Loucy (cell line): ENCODE results near the gene RNFT2.

Source experiments
- EZH2phosphoT487 ChIP-seq: fragments of 200-600 bp; IDR thresholded peaks from 2 replicates; pipeline ENCODE4 v1.6.1; 2018; ENCODE audit warnings: antibody characterized with exemption, mild to moderate bottlenecking, moderate library complexity, borderline replicate concordance
- TF ChIP-seq, protein P1 (sequence below): fragments of 200-600 bp; sonication (generic); conservative IDR thresholded peaks from 2 replicates; pipeline ENCODE4 v1.5.1; 2014; ENCODE audit warnings: mild to moderate bottlenecking, antibody characterized with exemption, low read length

- TF ChIP-seq, protein P1, sequence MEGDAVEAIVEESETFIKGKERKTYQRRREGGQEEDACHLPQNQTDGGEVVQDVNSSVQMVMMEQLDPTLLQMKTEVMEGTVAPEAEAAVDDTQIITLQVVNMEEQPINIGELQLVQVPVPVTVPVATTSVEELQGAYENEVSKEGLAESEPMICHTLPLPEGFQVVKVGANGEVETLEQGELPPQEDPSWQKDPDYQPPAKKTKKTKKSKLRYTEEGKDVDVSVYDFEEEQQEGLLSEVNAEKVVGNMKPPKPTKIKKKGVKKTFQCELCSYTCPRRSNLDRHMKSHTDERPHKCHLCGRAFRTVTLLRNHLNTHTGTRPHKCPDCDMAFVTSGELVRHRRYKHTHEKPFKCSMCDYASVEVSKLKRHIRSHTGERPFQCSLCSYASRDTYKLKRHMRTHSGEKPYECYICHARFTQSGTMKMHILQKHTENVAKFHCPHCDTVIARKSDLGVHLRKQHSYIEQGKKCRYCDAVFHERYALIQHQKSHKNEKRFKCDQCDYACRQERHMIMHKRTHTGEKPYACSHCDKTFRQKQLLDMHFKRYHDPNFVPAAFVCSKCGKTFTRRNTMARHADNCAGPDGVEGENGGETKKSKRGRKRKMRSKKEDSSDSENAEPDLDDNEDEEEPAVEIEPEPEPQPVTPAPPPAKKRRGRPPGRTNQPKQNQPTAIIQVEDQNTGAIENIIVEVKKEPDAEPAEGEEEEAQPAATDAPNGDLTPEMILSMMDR = no peak
- no peak for TF ChIP-seq EZH2phosphoT487
These were observed 33.5 kb downstream of the RNFT2 start for GRCh38 chr12:116771651-116772050.
